OCI-M2 (cell line): ENCODE data around the gene CCNG2.

Source experiments
- DNase-seq: peaks from one replicate; lab custom pipeline; 2025; ENCODE audit not compliant: unreplicated experiment; lab: John Stamatoyannopoulos, UW

CCNG2 gene

DNA sequence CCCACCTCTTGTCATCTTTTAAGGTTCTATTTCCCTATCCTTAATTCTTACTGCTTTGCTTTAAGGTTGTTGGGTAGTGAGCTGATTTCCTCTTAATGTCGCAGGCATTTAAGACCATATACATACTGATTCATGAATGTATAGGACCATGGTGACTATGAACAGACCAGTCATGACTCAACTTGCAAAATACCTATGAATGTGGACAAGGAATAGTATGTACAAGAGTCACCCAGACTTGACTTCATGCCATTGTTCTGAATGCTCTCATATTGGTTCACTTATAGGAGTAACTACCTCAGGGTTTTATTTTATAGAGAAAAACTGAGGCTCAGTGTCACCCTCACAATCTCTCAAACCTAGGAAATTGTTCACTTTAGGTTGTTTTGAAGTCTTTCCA, 44.3 kb downstream of the CCNG2 start:
- no peak for DNase-seq

GRCh38 chr4:77201857-77202256, 44.9 kb downstream of the CCNG2 start:
- no peak for DNase-seq

- DNase-seq, result no peak
Observed at GRCh38 chr4:77202491-77202890, 45.5 kb downstream of the CCNG2 start.

DNA sequence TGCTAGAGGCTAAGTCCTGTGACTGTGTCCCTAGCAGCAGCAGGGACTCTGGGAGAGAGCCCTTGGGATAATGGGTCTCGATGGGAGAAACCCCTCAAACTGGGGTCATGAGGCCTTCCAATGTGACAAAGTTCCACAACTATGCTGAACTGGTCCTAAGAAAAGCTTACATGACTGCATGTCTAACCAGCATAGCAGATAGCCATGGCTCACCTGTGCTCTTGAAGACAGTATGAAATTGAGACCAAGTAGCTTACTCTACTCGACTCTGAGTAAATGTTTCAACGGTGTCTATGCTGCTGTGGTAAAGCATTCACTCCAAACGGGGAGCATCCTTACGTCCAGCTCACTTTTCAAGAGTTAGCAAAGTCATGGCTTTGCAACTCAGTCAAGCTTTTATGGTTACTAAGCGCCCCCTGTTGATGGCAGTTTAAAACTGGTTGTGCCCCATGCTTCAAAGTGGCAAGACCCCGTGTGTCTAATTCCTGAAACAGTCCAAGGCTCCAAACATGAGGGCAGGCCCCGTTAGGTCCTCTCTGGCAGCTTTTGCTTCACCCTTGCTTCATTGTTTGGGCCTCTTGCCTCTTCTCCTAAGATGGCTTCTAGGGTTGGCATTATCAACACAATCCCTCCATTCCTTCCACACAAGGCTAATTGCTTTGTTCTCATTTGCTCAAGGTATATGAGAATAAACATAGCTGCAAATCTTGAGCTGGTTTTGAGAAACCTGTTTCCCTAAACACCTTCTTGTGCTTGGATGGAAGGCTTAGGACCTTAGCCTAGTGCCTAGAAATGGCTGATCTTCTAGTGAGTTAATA, 46.6 kb downstream of the CCNG2 start:
- no peak for DNase-seq

- DNase-seq, result no peak
Observed at GRCh38 chr4:77204621-77205020, 47.6 kb downstream of the CCNG2 start.

DNA sequence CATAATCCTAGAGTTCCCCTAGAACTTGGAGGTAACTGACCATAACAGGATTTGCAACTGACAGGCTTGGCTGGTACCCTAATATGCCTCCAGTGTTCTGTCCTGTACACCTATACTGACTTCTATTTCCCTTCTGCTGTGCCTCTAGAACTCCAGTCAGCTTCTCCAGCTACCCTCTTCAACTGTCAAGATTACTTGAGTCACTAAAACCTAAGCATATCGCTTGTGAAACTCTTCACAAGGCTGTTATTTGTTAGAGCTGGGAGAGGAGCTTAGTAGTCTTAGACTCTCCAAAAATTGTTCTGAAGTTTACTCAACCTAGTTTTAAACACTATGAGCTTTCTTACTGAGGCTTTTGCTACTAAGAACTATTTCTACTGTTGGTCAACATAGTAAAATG, 52.0 kb downstream of the CCNG2 start:
- DNase-seq, result no peak

GRCh38 chr4:77209936-77210335, 52.9 kb downstream of the CCNG2 start:
- DNase-seq, result no peak

DNA sequence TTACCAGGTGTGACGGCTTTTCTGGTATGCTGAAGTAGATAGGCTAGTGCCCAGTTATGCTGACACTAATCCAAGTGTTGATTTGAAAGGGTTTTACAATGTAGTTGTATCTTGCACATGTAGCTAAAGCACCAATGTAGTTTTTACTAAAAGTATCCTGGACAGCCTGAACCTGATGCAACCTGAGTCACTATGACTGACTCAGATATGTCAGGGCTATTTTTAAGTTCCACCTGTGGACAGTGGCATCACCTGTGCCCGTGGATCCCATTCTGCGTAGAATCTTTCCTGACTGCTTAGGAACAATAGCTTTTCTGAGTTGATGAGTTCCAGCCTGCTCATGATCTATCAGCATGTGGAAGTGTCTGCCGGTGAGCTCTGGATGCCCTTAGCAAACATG, 58.1 kb downstream of the CCNG2 start:
- DNase-seq, result no peak

DNA sequence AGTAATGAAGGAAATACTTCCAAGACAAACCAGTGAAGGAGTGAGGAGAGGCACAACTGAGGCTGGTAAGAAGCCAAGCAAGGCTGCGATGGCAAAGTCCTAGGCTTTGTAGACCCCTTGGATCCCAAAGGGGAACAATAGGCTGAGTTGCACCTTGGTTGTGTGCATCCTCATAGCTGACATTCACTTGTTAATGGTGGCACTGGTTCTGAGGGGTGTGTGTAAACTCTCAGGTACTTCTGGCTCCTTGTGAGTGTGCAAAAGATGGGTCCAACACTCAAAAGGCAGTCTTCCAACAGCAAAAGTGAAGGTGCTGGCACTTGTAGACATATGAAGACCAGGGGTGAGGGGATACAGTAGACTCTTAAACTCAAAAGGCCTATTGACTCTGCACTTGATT, 60.5 kb downstream of the CCNG2 start:
- DNase-seq, result no peak

GRCh38 chr4:77219266-77219665, 62.3 kb downstream of the CCNG2 start:
- no peak for DNase-seq
